Activated CD4-positive, alpha-beta T cell treated with anti-CD3 and anti-CD28 coated beads, Interleukin-2, amount 50 U/mL, for 24 hours (primary cell): ENCODE data around the gene LILRA5.
"Not testable (repeated sequence)": the region's sequence is repeated elsewhere in the genome, so short reads cannot be mapped to it uniquely, and the experiment has no call there.

Experiments
- DNase-seq, 2 donors: peaks; one replicate each; pipeline ENCODE4 v3.0.0-alpha.2; 2020; ENCODE audit warnings: low read depth in 1 of 2, low spot score in 1 of 2

The LILRA5 gene

DNA sequence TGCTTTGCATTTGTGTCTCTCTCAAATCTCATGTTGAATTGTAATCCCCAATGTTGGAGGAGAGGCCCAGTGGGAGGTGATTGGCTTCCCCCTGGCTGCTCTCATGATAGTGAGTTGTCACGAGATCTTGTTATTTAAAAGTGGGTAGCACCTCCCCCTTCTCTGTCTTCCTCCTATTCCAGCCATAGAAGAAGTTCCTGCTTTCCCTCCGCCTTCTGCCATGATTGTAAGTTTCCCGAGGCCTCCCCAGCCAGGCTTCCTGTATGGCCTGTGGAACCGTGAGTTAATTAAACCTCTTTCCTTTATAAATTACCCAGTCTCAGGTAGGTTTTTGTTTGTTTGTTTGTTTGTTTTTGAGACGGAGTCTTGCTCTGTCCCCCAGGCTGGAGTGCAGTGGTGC is 22.2 kb upstream of the LILRA5 start:
- no peak for DNase-seq

DNA sequence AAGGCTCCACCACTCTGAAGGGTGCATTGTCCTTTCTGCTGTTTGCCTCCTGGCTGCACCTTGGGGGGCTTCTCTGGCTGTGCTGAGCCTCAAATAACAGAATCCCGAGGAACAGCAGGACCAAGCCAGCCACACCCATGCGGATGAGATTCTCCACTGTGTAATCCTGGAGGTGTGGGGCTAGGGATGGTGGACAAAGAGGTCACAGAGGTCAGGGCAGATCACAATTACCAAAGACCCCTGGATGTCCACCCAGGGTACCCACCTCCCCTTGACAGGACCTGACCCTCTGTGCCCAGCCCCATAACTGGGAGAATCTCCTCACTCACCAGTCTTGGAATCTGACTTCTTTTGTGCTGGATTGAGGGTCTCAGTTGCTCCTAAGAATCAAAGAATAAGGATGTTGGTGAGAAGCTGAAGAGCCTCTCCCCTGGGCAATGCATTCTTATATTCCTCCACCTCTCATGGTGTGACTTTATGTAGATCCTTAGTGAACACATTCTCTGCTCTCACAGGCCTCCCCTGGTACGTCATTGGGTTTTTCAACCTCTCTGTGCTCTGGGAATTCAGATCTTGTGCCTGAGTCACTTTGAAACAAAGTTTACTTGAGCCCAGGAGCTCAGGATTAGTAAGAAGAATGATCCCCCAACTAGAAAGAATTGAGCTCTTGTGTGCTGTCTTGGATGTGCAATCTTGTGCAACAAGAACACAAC is 20.8 kb upstream of the LILRA5 start:
- DNase-seq = no peak

DNA sequence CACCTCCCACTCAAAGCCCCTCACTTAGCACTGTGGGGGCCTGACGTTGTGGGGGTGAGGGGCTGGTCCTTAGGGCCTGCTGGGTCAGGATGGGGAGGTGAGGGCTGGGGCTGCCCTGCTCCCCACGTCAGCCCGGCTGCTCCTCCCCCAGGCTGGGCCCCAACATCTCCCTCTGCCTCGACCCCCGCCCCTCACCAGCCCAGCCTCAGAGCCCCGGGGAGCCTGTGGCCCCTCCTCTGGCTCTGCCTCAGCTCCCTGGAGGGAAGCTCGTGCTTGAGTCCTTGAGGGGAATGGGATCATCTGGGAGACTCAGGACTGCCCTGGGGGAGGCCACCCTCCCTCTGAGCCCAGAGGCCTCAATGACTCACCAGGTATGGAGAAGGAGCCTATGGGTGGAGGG is 19.2 kb upstream of the LILRA5 start:
- no peak for DNase-seq

DNA sequence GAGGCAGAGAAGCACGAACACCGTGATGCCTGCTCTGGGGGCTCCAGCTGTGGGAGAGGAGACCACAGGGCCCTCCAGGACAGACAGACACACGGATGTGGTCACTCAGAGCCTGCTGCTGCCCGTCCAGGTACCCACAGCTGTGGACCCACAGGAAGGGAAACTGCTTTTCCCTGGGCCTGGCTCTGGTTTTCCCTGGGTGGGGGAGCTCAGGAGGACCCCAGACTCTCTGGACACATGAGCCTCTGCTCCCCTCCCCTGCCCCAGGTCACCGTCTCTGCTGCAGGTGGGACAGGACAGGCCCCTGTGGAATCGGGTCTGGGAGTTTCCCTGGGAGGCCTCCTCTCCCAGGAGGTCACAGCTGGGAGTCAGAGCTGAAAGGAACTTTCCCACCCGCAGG is 18.7 kb upstream of the LILRA5 start:
- DNase-seq = no peak

GRCh38 chr19:54329476-54330165 is 16.7 kb upstream of the LILRA5 start:
- DNase-seq = no peak

DNA sequence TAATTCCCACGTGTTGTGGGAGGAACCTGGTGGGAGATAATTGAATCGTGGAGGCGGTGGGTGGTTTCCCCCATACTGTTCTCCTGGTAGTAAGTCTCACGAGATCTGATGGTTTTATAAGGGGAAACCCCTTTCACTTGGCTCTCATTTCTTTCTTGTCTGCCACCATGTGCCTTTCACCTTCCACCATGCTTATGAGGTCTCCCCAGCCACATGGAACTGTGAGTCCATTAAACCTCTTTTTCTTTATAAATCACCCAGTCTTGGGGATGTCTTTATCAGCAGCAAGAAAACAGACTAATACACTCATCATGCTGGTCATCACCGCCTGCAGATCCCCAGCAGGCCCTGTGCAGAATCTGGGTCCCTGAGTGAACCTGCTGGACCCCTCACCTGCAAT is 15.8 kb upstream of the LILRA5 start:
- DNase-seq = not testable (repeated sequence)

DNA sequence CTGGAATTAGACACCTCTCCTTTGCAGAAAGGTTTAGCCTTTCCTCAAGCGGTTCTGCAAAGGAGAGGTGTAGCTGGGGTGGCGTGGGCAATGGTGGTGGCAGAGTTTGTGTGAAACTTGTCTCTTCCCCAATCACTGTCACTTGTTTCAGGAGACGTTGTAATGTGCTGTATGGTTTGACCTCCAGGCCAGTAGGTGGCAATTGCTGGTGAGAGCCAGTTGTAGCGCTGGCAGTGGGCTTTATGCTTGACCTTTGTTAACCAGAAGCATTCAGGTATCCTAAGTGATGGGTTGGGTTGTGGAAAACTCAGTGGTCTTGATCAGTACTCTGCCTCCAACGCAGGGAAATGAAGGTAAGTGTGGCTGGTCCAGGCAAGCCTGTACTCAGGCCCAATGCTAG is 12.7 kb upstream of the LILRA5 start:
- DNase-seq = no peak

DNA sequence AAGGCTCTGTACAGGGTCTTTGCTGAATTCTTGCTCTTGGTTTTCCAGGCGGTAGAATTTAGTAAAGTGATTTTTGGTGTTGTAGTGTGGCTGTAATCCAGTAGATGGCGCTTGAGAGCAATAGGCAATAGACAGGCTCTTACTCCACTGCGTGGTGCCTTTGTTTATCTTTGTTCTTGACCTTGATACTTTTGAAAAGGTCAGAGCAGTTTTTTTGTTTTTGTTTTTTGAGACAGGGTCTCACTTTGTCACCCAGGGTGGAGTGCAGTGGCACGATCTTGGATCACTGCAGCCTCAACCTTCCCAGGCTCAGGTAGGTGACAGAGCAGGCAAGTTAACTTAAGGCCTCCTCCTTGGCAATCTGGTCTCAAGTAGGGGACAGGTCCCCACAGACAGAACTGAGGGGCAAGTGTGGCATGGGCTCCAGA is 12.2 kb upstream of the LILRA5 start:
- peak in 1 of 2 donors; percentile 51 for DNase-seq

DNA sequence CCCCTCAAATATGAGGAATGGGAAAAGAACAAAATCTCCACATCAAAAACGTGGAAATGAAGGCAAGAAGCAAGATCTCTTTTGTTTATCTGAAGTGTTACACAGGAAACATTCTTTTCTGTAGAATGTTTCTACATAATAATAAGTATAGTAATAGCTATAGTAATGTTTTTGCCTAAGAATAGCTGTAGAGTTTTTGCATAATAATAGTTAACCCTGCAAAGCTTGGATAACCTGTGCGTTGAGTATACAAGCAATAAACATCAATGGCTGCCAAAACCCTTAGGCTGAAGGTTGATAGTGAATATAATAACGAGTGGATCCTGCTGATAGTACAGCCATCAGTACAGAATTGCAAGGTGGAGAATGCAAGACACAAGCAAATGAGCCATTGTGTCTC is 11.1 kb upstream of the LILRA5 start:
- DNase-seq = no peak

- not testable (repeated sequence) for DNase-seq
These were observed 10.0 kb upstream of the LILRA5 start for GRCh38 chr19:54322934-54323333.

GRCh38 chr19:54322295-54322694 is 9.3 kb upstream of the LILRA5 start:
- not testable (repeated sequence) for DNase-seq

DNA sequence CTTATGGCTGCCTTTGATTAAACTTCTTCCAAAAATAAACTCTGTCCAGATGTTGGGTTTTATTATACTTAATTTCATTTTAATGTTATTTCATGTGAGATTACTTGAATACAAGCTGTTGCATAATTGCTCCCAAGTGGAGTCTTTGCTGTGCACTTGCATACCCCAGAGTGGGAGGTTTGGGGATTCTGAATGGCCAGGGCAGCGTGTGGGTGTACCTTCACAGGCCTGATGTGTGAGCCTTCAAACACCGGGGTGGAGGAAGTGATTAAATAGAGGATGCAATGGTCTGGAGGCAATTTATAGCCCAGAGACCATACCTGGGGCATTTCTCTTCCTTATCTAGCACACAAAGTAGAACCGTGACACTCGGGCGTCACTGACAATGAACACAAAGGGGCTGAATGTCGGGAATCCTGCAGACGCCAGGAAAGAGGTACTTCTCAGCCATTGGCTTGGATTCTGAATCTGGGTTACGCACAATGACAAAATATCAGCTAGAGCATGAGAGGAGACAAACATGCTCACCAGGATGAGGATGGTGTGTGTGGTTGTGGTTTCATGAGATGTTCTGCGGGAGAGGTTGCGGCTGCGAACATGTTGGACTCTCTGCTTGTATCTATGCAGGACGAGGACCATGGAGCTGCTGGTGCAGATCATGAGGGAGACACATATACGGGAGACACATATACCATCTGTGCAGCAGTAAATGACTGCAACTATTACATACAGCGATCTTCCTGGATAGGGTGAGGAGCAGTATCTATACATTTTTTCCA is 7.1 kb upstream of the LILRA5 start:
- DNase-seq = no peak

- no peak for DNase-seq
These were observed 6.1 kb upstream of the LILRA5 start for GRCh38 chr19:54319049-54319448.

- DNase-seq = no peak
These were observed 4.9 kb upstream of the LILRA5 start for GRCh38 chr19:54317965-54318240.

- DNase-seq = no peak
These were observed 4.4 kb upstream of the LILRA5 start for GRCh38 chr19:54317108-54317964.

GRCh38 chr19:54316746-54317107 is 3.8 kb upstream of the LILRA5 start:
- DNase-seq = no peak

DNA sequence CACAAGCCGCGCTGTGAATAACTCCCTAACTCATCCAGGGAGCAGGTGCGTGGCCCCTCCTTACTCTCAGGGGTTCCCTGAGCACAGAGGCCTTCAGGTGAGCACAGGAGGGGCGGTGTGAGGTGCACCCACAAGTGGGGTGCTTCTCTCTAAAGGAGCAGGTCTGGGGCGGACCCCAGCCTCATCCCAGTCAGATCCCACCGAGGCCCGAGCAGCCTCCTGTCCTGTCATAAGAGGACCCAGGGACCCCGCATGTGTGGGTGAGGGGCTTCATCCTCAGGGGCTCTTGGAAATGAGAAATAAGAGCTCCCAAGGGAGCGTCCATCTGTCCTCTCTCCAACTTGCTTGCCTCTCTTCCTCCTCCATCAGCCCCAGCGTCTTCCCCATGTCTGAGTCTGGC is 3.0 kb upstream of the LILRA5 start:
- DNase-seq = no peak

DNA sequence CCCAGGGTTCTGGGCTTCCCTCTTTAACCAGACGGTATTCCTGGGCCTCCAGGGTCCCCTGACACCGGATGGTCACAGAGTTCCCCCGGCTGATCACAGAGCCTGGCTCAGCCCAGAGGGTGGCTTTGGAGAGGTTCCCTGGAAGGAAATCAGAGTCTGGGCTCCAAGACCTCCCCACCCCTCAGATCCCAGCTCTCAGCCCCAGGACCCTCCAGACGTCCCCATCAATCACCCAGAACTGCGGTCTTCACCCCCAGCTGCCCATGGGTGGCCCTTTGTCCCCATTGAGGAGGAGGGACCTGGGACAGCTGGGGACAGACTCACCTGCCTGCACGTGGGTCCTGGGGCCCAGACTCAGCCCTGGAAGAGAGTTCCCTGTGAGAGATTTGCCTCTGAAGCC is 955 bp downstream of the LILRA5 start:
- DNase-seq = no peak

GRCh38 chr19:54311486-54311885 is 1.5 kb downstream of the LILRA5 start:
- DNase-seq = no peak

DNA sequence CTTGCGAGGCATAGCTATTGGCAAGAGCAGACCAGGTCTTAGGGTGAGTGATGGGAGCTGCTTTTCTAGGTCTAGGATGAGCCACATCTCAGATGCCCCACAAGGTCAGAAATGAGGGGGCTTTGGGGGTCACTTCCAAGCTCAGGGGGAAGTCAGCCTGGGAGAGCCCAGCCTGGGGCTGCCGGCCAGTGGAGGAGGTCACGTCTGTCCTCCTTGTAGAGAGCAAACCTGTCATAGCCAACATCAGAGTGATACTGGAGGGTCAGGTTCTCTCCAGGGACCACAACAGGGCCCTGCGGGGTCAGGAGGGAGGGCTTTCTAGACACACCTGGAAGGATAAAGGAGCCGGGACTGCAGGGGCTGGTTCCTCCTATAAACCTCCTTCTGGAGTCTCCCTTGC is 2.4 kb downstream of the LILRA5 start:
- no peak for DNase-seq

DNA sequence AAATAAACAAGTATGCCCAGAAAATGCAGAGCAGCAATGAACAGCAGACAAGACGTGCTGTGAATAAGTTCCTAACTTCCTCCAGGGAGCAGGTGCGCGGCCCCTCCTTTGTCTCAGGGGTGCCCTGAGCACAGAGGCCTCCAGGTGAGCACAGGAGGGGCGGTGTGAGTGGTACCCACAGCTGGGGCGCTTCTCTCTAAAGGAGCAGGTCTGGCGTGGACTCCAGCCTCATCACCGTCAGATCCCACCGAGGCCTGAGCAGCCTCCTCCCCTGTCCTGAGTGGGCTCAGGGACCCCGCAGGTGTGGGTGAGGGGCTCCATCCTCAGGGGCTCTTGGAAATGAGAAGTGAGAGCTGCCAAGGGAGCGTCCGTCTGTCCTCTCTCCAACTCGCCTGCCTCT is 3.2 kb downstream of the LILRA5 start:
- DNase-seq = no peak
